ENCODE data around the gene CCR5.

CCR5 gene

GRCh38 chr3:46419816-46420215, 49.1 kb downstream of the CCR5 start:
- Histone ChIP-seq H2AFZ (ENCODE audit: low read depth, low read length) (no peak overlapping the region), H3K27ac (ENCODE audit: low read length) (no peak overlapping the region), H3K36me3 (ENCODE audit: insufficient read depth, low read length) (no peaks in the 10 kb centered on the region), H3K79me2 (ENCODE audit: insufficient read depth, low read length) (no peaks in the 10 kb centered on the region), H3K4me2 (ENCODE audit: insufficient read depth, low read length) (no peak overlapping the region), H3K27me3 (ENCODE audit: insufficient read depth, low read length, poor library complexity) (no peaks in the 10 kb centered on the region), H3K4me3 (ENCODE audit: low read depth in 1 of 2, low read length in 2 of 2) (no peak overlapping the region), H3K9ac (ENCODE audit: low read depth, low read length) (no peak overlapping the region), H3K4me1 (ENCODE audit: insufficient read depth, low read length) (peaks cover 19% of the 10 kb centered on the region), H4K20me1 (ENCODE audit: insufficient read depth, low read length) (no peaks in the 10 kb centered on the region), H3K9me3 (ENCODE audit: insufficient read depth, low read length, severe bottlenecking) (no peaks in the 10 kb centered on the region)
- TF ChIP-seq CTCF (IDR thresholded peaks at IDR 0.05; ENCODE audit: borderline replicate concordance, extremely low read depth, low read length, poor library complexity, severe bottlenecking) = no peak
- no peak for TF ChIP-seq EZH2 (IDR thresholded peaks at IDR 0.05; ENCODE audit: borderline replicate concordance, low read depth, low read length, severe bottlenecking)
- DNase-seq (no peak), ATAC-seq (ENCODE audit: insufficient read depth, low read depth) (no peak)

- Histone ChIP-seq H3K27ac (ENCODE audit: low read length) (no peak overlapping the region), H3K79me2 (ENCODE audit: insufficient read depth, low read length) (no peaks in the 10 kb centered on the region), H3K4me3 (ENCODE audit: low read depth in 1 of 2, low read length in 2 of 2) (no peak overlapping the region), H4K20me1 (ENCODE audit: insufficient read depth, low read length) (no peaks in the 10 kb centered on the region), H3K4me2 (ENCODE audit: insufficient read depth, low read length) (no peak overlapping the region), H3K36me3 (ENCODE audit: insufficient read depth, low read length) (no peaks in the 10 kb centered on the region), H2AFZ (ENCODE audit: low read depth, low read length) (no peak overlapping the region), H3K9me3 (ENCODE audit: insufficient read depth, low read length, severe bottlenecking) (no peaks in the 10 kb centered on the region), H3K27me3 (ENCODE audit: insufficient read depth, low read length, poor library complexity) (no peaks in the 10 kb centered on the region), H3K4me1 (ENCODE audit: insufficient read depth, low read length) (peaks cover 25% of the 10 kb centered on the region), H3K9ac (ENCODE audit: low read depth, low read length) (no peak overlapping the region)
- DNase-seq = no peak
- ATAC-seq (ENCODE audit: insufficient read depth, low read depth) = no peak
- TF ChIP-seq CTCF (IDR thresholded peaks at IDR 0.05; ENCODE audit: borderline replicate concordance, extremely low read depth, low read length, poor library complexity, severe bottlenecking) = no peak
- TF ChIP-seq EZH2 (IDR thresholded peaks at IDR 0.05; ENCODE audit: borderline replicate concordance, low read depth, low read length, severe bottlenecking) = no peak
These were observed 50.2 kb downstream of the CCR5 start for GRCh38 chr3:46420931-46421330.

GRCh38 chr3:46422617-46423016, 51.9 kb downstream of the CCR5 start:
- DNase-seq (no peak), ATAC-seq (ENCODE audit: insufficient read depth, low read depth) (no peak)
- Histone ChIP-seq H2AFZ (ENCODE audit: low read depth, low read length) (no peak overlapping the region), H3K9me3 (ENCODE audit: insufficient read depth, low read length, severe bottlenecking) (no peaks in the 10 kb centered on the region), H3K4me2 (ENCODE audit: insufficient read depth, low read length) (no peak overlapping the region), H4K20me1 (ENCODE audit: insufficient read depth, low read length) (no peaks in the 10 kb centered on the region), H3K27me3 (ENCODE audit: insufficient read depth, low read length, poor library complexity) (no peaks in the 10 kb centered on the region), H3K4me1 (ENCODE audit: insufficient read depth, low read length) (peaks cover 25% of the 10 kb centered on the region), H3K79me2 (ENCODE audit: insufficient read depth, low read length) (no peaks in the 10 kb centered on the region), H3K36me3 (ENCODE audit: insufficient read depth, low read length) (no peaks in the 10 kb centered on the region), H3K4me3 (ENCODE audit: low read depth in 1 of 2, low read length in 2 of 2) (no peak overlapping the region), H3K9ac (ENCODE audit: low read depth, low read length) (no peak overlapping the region), H3K27ac (ENCODE audit: low read length) (no peak overlapping the region)
- TF ChIP-seq CTCF (IDR thresholded peaks at IDR 0.05; ENCODE audit: borderline replicate concordance, extremely low read depth, low read length, poor library complexity, severe bottlenecking) (no peak), EZH2 (IDR thresholded peaks at IDR 0.05; ENCODE audit: borderline replicate concordance, low read depth, low read length, severe bottlenecking) (no peak)

GRCh38 chr3:46423588-46423987, 52.8 kb downstream of the CCR5 start:
- Histone ChIP-seq H3K9me3 (ENCODE audit: insufficient read depth, low read length, severe bottlenecking) (no peaks in the 10 kb centered on the region), H3K4me2 (ENCODE audit: insufficient read depth, low read length) (no peak overlapping the region), H3K27me3 (ENCODE audit: insufficient read depth, low read length, poor library complexity) (no peaks in the 10 kb centered on the region), H3K9ac (ENCODE audit: low read depth, low read length) (no peak overlapping the region), H2AFZ (ENCODE audit: low read depth, low read length) (no peak overlapping the region), H3K4me1 (ENCODE audit: insufficient read depth, low read length) (peaks cover 31% of the 10 kb centered on the region), H4K20me1 (ENCODE audit: insufficient read depth, low read length) (no peaks in the 10 kb centered on the region), H3K4me3 (ENCODE audit: low read depth in 1 of 2, low read length in 2 of 2) (no peak overlapping the region), H3K36me3 (ENCODE audit: insufficient read depth, low read length) (no peaks in the 10 kb centered on the region), H3K79me2 (ENCODE audit: insufficient read depth, low read length) (no peaks in the 10 kb centered on the region), H3K27ac (ENCODE audit: low read length) (peak overlapping the region; percentile 43; the same call in 1 of the 2 replicates)
- DNase-seq (no peak), ATAC-seq (ENCODE audit: insufficient read depth, low read depth) (no peak)
- no peak for TF ChIP-seq EZH2 (IDR thresholded peaks at IDR 0.05; ENCODE audit: borderline replicate concordance, low read depth, low read length, severe bottlenecking)
